HG03469 (cell line): ENCODE measurements around the gene DIPK1B.

ENCODE experiments used
- ATAC-seq: cut with Tn5 transposase; IDR thresholded peaks from one replicate; pipeline ENCODE4 v1.9.1; 2021; ENCODE audit warnings: mild to moderate bottlenecking, moderate library complexity, moderate number of reproducible peaks; ENCODE audit not compliant: unreplicated experiment

The DIPK1B gene

GRCh38 chr9:136733611-136734010 is 21.2 kb downstream of the DIPK1B start:
- ATAC-seq, result no peak

GRCh38 chr9:136734837-136735496 is 22.6 kb downstream of the DIPK1B start:
- ATAC-seq, result no peak

GRCh38 chr9:136735812-136736480 is 23.6 kb downstream of the DIPK1B start:
- no peak for ATAC-seq

- no peak for ATAC-seq
These were observed 26.6 kb downstream of the DIPK1B start for GRCh38 chr9:136738960-136739359.

- no peak for ATAC-seq
These were observed 27.1 kb downstream of the DIPK1B start for GRCh38 chr9:136739509-136739908.

- ATAC-seq, result no peak
These were observed 27.7 kb downstream of the DIPK1B start for GRCh38 chr9:136740069-136740468.

GRCh38 chr9:136740491-136740890 is 28.1 kb downstream of the DIPK1B start:
- ATAC-seq, result no peak

- no peak for ATAC-seq
These were observed 28.9 kb downstream of the DIPK1B start for GRCh38 chr9:136740971-136741882.

GRCh38 chr9:136741883-136742571 is 29.7 kb downstream of the DIPK1B start:
- ATAC-seq, result no peak

- ATAC-seq, result no peak
These were observed 30.4 kb downstream of the DIPK1B start, which contains the start of gene LCN10 for GRCh38 chr9:136742591-136743391. Gene LCN10 (minus strand): TSS chr9:136742940. CDS start chr9:136742903, 37 bp downstream.

GRCh38 chr9:136743639-136744211 is 31.4 kb downstream of the DIPK1B start:
- no peak for ATAC-seq

GRCh38 chr9:136744773-136745172 is 32.4 kb downstream of the DIPK1B start:
- ATAC-seq, result no peak

GRCh38 chr9:136745389-136746154 is 33.2 kb downstream of the DIPK1B start:
- no peak for ATAC-seq

- ATAC-seq, result no peak
These were observed 33.8 kb downstream of the DIPK1B start for GRCh38 chr9:136746155-136746490.

GRCh38 chr9:136746621-136747020 is 34.2 kb downstream of the DIPK1B start:
- no peak for ATAC-seq

GRCh38 chr9:136747161-136748060 is 35.0 kb downstream of the DIPK1B start:
- ATAC-seq, result no peak

- ATAC-seq, result no peak
These were observed 35.8 kb downstream of the DIPK1B start, which contains the start of gene LCN6 for GRCh38 chr9:136748201-136748600. Gene LCN6 (minus strand): TSS chr9:136748525. CDS start chr9:136748483, 42 bp downstream.
